GM04504 (cell line): ENCODE measurements around the gene PUSL1.

Experiments used
- DNase-seq: peaks from one replicate; pipeline ENCODE4 v3.0.0-alpha.2; 2012; ENCODE audit warnings: low read depth

The PUSL1 gene

GRCh38 chr1:1307923-1308755, at the start of gene PUSL1, which contains the start of gene ACAP3:
Gene PUSL1 (plus strand): TSS chr1:1308597. CDS start chr1:1308644, 47 bp downstream.
Gene ACAP3 (minus strand): TSS chr1:1307930. CDS start chr1:1307815, 115 bp downstream.
- DNase-seq = peak; percentile 84

- no peak for DNase-seq
Observed at GRCh38 chr1:1259119-1259488, 49.3 kb upstream of the PUSL1 start.

GRCh38 chr1:1259540-1259939, 48.9 kb upstream of the PUSL1 start:
- no peak for DNase-seq

- no peak for DNase-seq
Observed at GRCh38 chr1:1259951-1260600, 48.3 kb upstream of the PUSL1 start.

- DNase-seq = no peak
Observed at GRCh38 chr1:1260843-1261560, 47.4 kb upstream of the PUSL1 start.

GRCh38 chr1:1262071-1262470, 46.3 kb upstream of the PUSL1 start:
- no peak for DNase-seq

- no peak for DNase-seq
Observed at GRCh38 chr1:1262758-1263157, 45.6 kb upstream of the PUSL1 start.

GRCh38 chr1:1264026-1264425, 44.4 kb upstream of the PUSL1 start:
- DNase-seq = no peak

- DNase-seq = peak; percentile 96
Observed at GRCh38 chr1:1264868-1265272, 43.5 kb upstream of the PUSL1 start.

GRCh38 chr1:1267488-1268283, 40.7 kb upstream of the PUSL1 start:
- no peak for DNase-seq

GRCh38 chr1:1268284-1268682, 40.1 kb upstream of the PUSL1 start:
- DNase-seq = no peak

GRCh38 chr1:1270813-1271212, 37.6 kb upstream of the PUSL1 start:
- no peak for DNase-seq

- no peak for DNase-seq
Observed at GRCh38 chr1:1272341-1273208, 35.8 kb upstream of the PUSL1 start.

GRCh38 chr1:1273209-1273511, 35.2 kb upstream of the PUSL1 start:
- DNase-seq = no peak

GRCh38 chr1:1273512-1274298, 34.7 kb upstream of the PUSL1 start, which contains the start of gene UBE2J2:
Gene UBE2J2 (minus strand): TSS chr1:1273854. CDS start chr1:1267992, 5,862 bp downstream.
- peak; percentile 67 for DNase-seq

- no peak for DNase-seq
Observed at GRCh38 chr1:1274299-1274930, 34.0 kb upstream of the PUSL1 start.

GRCh38 chr1:1274931-1275431, 33.4 kb upstream of the PUSL1 start:
- no peak for DNase-seq

GRCh38 chr1:1275836-1276235, 32.6 kb upstream of the PUSL1 start:
- no peak for DNase-seq

- DNase-seq = no peak
Observed at GRCh38 chr1:1278620-1279019, 29.8 kb upstream of the PUSL1 start.

GRCh38 chr1:1279028-1279427, 29.4 kb upstream of the PUSL1 start:
- no peak for DNase-seq
